ENCODE data around the gene GJE1. TPM values are rescaled to one million over a fixed set of nuclear protein-coding genes. Genes with fewer than 3 reads are reported as not detected.

Gene GJE1
- total RNA-seq, 1 donor from 2014 or later, result not detected

DNA sequence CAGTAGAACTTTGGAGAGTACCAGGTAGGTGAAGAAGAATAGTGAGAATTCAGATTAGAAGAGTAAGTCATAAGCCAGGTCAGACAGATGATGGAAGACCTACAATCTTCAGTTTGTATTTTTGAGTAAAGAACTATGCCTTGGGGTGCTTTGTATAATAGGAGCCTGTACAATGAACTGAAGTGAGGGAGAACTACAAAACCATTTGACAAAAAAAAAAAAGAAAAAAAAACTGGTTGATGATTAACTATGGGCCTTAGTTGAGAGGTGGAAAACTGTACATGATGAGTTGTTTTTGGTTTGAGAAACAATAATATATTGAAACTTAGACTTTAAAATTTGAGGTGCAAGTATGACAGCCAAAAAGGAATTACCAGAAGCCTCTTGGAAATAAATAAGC, 40.0 kb downstream of the GJE1 start:
- peaks cover 11% of the 10 kb centered on the region for H3K9me3 Mint-ChIP-seq
- H3K36me3 Mint-ChIP-seq (ENCODE audit: low read depth), result peaks cover 64% of the 10 kb centered on the region
- H3K27me3 Mint-ChIP-seq (ENCODE audit: low read depth), result no peaks in the 10 kb centered on the region
- intact Hi-C loops (cut with micrococcal nuclease), result no loop called here
- no peak for DNase-seq (ENCODE audit: low spot score)
- no peak overlapping the region for H3K4me3 Mint-ChIP-seq (ENCODE audit: low read depth)
- H3K27ac Mint-ChIP-seq, result no peak overlapping the region
- H3K4me1 Mint-ChIP-seq (ENCODE audit: low read depth), result no peaks in the 10 kb centered on the region

DNA sequence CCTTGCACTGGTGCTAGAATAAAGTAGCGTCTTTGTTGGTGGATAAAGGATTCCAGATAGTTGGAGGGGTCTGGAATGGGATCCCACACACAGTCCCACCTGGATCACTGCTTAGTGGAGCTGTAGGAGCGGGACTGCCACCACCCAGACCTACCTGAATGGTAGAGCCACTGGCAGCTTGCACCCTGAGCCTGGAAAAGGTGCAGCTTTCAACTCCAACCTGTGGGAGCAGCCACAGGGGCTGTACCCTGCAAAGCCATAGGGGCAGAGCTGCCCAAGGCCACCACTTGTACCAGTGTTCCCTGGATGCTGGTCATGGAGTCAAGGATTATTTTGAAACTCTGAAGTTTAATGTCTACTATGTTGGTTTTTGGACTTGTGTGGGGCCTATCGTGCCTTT, 41.3 kb downstream of the GJE1 start:
- H3K9me3 Mint-ChIP-seq, result peaks cover 16% of the 10 kb centered on the region
- H3K27me3 Mint-ChIP-seq (ENCODE audit: low read depth), result no peaks in the 10 kb centered on the region

GRCh38 chr6:142174703-142175102, 42.0 kb downstream of the GJE1 start:
- intact Hi-C loops (cut with micrococcal nuclease), result no loop called here
- Mint-ChIP-seq H3K4me3 (ENCODE audit: low read depth) (no peak overlapping the region), H3K36me3 (ENCODE audit: low read depth) (peaks cover 66% of the 10 kb centered on the region), H3K9me3 (peaks cover 16% of the 10 kb centered on the region), H3K27ac (no peak overlapping the region), H3K4me1 (ENCODE audit: low read depth) (no peaks in the 10 kb centered on the region), H3K27me3 (ENCODE audit: low read depth) (no peaks in the 10 kb centered on the region)
- DNase-seq (ENCODE audit: low spot score), result no peak

More for the DNA sequence above, 41.3 kb downstream of the GJE1 start:
- Mint-ChIP-seq H3K4me3 (ENCODE audit: low read depth) (no peak overlapping the region), H3K4me1 (ENCODE audit: low read depth) (no peaks in the 10 kb centered on the region), H3K27ac (no peak overlapping the region), H3K36me3 (ENCODE audit: low read depth) (peaks cover 66% of the 10 kb centered on the region)
- no peak for DNase-seq (ENCODE audit: low spot score)
- intact Hi-C loops (cut with micrococcal nuclease), result no loop called here

DNA sequence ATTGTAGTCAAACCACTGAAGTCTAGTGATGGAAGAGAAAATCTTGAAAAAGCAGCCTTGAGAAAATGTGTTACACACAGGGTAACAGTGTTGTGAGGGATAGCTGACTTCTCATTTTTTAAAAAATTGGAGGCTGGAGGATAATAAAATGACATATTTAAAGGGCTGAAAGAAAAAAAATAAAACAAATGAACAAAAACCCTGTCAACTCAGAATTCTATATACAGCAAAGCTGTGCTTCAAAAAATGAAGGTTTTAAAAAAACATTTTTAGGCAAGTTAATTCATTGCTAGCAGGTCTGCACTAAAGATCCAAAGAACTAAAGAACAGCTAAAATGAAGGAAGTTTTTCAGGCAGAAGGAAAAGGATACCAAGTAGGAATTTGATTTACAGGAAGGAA, 45.4 kb downstream of the GJE1 start:
- Mint-ChIP-seq H3K36me3 (ENCODE audit: low read depth) (peaks cover 57% of the 10 kb centered on the region), H3K27ac (no peak overlapping the region), H3K9me3 (peaks cover 16% of the 10 kb centered on the region), H3K4me1 (ENCODE audit: low read depth) (peaks cover 4% of the 10 kb centered on the region), H3K27me3 (ENCODE audit: low read depth) (no peaks in the 10 kb centered on the region), H3K4me3 (ENCODE audit: low read depth) (no peak overlapping the region)
- DNase-seq (ENCODE audit: low spot score), result no peak
- intact Hi-C loops (cut with micrococcal nuclease), result no loop called here

DNA sequence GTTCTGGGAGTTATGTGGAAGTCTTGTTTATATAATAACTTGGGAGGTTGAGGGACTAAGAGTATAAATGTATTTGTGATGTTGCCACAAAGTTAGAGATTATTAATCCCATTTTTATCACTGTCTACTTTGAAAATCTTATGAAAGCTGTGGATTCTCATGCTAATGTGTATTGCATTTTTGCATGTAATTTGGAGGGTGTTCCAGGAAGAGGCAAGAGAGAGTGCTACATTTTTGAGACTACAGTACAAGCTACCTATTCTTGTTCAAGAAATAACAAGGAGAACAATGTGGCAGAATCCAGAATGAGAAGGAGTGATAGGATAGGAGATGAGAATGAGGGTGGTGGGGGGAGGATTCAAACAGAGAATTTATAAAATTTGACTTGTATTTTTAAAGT, 49.3 kb downstream of the GJE1 start:
- Mint-ChIP-seq H3K4me1 (ENCODE audit: low read depth) (peaks cover 10% of the 10 kb centered on the region), H3K27ac (no peak overlapping the region), H3K4me3 (ENCODE audit: low read depth) (no peak overlapping the region), H3K36me3 (ENCODE audit: low read depth) (peaks cover 24% of the 10 kb centered on the region), H3K27me3 (ENCODE audit: low read depth) (no peaks in the 10 kb centered on the region), H3K9me3 (peaks cover 12% of the 10 kb centered on the region)
- intact Hi-C loops (cut with micrococcal nuclease), result no loop called here
- no peak for DNase-seq (ENCODE audit: low spot score)

- no peak overlapping the region for H3K27ac Mint-ChIP-seq
- peaks cover 11% of the 10 kb centered on the region for H3K36me3 Mint-ChIP-seq (ENCODE audit: low read depth)
- intact Hi-C loops (cut with micrococcal nuclease), result no loop called here
- DNase-seq (ENCODE audit: low spot score), result no peak
- H3K4me3 Mint-ChIP-seq (ENCODE audit: low read depth), result no peak overlapping the region
- peaks cover 10% of the 10 kb centered on the region for H3K4me1 Mint-ChIP-seq (ENCODE audit: low read depth)
- no peaks in the 10 kb centered on the region for H3K27me3 Mint-ChIP-seq (ENCODE audit: low read depth)
- H3K9me3 Mint-ChIP-seq, result no peaks in the 10 kb centered on the region
Measured at GRCh38 chr6:142183351-142183750, 50.6 kb downstream of the GJE1 start.

DNA sequence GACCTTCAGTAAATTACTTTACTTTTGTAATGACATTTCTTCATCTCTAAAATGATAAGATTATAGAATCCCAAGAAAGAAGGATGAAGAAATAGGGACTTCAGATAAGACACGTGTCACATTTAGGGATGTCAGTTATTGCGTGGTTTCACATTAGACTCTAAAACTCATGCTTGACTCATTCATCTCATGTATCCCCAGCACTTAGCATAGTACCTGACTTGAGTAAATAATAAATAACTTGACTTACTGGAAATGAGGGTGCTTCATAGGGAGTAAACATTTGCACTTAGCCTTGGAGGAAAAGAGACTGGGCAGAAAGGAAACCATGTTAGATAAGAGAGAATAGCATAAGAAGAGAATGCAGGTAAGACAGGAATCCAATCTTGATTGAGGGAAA, 51.6 kb downstream of the GJE1 start:
- H3K4me1 Mint-ChIP-seq (ENCODE audit: low read depth), result peaks cover 10% of the 10 kb centered on the region
- intact Hi-C loops (cut with micrococcal nuclease), result no loop called here
- H3K27ac Mint-ChIP-seq, result no peak overlapping the region
- no peaks in the 10 kb centered on the region for H3K9me3 Mint-ChIP-seq
- DNase-seq (ENCODE audit: low spot score), result no peak
- H3K4me3 Mint-ChIP-seq (ENCODE audit: low read depth), result no peak overlapping the region
- peaks cover 14% of the 10 kb centered on the region for H3K36me3 Mint-ChIP-seq (ENCODE audit: low read depth)
- no peaks in the 10 kb centered on the region for H3K27me3 Mint-ChIP-seq (ENCODE audit: low read depth)

Other genes with a start within 250 kb of the GJE1 start
- gene NMBR, start 14.2 kb downstream of the GJE1 start, total RNA-seq, result not detected in 2 replicates
- 49.5 and 49.9 TPM in 2 replicates for gene VTA1, start 14.3 kb downstream of the GJE1 start, total RNA-seq
- gene ADGRG6, start 169.1 kb downstream of the GJE1 start, total RNA-seq, result 0.07 TPM in 1 of 2 replicates, not detected in the other

Measured in activated T-helper 2 cell treated with anti-CD3 and anti-CD28 coated beads, Interferon-gamma antibody, Interleukin-2, Interleukin-4, amounts not matched to agents 10 μg/mL and 5 μg/mL and 100 μg/mL, durations not matched to agents 14 hours and 24 hours and 36 hours (primary cell).